ENCODE measurements around the gene TMEM132E.

DNA sequence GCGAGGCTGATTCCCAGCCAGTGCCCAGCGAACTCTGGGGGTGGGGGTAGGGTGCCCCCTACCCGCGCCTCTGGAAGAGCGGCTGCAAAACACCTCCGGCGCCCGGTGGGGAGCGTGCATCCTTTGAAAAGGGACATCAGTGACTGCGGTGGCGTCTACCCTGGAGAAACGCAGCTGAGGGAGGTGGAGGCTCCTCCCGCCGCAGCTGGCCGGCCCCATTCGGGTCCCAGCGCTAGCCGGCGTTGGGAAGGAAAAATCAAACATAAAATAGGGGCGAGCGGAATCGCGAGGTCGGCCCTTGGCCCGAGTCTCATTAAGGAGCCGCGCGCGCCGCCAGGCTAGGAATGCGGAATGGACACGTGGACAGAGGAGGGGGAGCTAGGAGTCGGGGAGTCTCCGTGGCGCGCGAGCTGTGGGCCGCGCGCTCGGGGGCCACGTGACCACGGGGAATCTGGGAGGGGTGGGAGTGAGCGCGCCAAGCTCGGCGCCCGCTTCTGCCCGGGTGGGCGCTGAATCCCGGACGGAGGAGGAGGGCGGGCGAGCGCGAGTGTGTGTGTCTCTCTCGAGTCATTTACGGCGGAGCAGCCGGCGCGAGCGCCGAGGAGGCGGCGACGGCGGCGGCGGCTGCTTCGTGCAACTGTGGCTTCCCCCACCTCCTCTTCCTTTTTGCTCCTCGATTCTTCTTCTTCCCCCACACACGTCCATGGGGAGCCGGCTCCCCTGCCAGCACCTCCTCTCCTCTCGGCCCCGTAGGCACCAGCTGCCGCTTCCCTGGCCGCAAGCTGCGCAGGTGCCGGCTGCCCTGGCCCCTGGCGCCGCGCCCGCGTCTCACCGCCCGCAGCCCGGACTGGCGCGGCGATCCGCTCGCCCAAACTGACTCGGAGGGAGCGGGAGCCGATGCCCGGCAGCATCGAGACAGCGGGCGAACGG lies at the start of gene TMEM132E:
- TF ChIP-seq, protein P1, sequence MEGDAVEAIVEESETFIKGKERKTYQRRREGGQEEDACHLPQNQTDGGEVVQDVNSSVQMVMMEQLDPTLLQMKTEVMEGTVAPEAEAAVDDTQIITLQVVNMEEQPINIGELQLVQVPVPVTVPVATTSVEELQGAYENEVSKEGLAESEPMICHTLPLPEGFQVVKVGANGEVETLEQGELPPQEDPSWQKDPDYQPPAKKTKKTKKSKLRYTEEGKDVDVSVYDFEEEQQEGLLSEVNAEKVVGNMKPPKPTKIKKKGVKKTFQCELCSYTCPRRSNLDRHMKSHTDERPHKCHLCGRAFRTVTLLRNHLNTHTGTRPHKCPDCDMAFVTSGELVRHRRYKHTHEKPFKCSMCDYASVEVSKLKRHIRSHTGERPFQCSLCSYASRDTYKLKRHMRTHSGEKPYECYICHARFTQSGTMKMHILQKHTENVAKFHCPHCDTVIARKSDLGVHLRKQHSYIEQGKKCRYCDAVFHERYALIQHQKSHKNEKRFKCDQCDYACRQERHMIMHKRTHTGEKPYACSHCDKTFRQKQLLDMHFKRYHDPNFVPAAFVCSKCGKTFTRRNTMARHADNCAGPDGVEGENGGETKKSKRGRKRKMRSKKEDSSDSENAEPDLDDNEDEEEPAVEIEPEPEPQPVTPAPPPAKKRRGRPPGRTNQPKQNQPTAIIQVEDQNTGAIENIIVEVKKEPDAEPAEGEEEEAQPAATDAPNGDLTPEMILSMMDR (IDR thresholded peaks at IDR 0.05) = no peak
- TF ChIP-seq POLR2A (IDR thresholded peaks at IDR 0.05) = no peak
